Activated CD4-positive, alpha-beta T cell treated with anti-CD3 and anti-CD28 coated beads for 1 hour (primary cell): Measurements from ENCODE around the gene SALL2.

Experiments used
- DNase-seq: peaks from one replicate; pipeline ENCODE4 v3.0.0-alpha.2; 2020

The SALL2 gene

DNA sequence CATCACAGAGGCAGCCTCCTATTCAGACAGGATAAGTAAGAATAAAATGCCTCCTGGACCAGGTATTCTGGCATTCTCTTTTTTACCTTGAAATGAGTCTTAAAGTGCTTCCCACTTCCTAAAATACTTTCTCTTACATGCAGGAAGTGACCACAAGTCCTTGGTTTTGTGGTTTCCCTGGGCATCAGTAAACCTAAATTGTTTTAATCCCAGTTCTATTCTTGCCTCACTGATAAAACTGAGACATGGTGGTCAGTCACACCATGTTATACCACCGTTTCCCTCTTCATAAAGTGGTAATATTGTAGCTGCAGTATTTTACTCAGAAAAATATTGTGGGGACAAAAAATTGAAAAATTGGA is 1.2 kb upstream of the SALL2 start:
- no peak for DNase-seq

DNA sequence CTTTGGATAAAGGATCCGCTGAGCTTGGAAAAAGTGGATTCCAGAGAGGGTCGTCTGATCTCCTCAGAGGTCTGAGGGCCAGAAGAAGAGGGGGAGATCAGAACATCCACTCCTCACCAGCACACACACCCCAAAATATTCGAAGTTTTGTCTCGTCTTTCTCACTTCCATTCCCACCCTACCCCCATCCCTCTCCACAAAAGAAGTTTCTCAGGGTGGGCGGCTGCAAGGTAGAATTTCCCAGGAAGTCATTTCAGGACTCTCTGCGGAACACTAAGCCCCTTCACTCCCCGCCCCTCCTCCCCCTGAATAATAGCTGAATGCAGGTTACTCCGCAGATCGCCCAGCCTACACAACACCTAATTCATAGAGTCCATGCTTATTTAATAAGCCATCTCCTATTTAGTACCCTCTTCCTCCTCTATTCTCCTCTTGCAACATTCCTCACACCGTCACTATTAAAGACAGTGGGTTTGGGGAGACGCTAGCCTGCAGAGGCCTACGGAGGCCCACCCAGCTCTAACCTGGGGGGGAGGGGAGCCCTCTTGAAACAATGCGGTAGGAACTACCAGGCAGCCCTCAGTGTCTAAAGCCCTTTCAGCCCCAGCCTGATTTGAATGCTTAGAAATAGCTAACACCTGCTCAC is 649 bp upstream of the SALL2 start:
- no peak for DNase-seq

DNA sequence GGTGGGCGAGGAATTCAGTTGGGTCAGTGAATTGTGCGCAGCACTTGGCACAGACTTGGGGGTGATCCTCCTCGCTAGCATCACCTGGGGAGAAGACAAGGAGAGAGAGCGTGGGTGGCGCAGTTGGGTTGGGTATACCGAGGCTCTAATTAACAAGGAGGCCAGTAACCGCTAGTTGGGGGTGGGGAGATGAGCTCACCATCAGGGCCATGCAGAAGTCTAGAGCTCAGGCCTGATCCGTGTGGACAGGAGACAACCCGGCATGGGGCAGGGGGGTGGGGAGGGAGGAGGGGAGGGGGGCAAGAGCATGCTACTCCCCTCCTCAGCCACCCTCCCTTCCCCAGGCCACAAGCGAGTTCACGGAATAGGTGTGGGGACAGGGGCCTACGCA is 580 bp downstream of the SALL2 start:
- DNase-seq, result no peak

DNA sequence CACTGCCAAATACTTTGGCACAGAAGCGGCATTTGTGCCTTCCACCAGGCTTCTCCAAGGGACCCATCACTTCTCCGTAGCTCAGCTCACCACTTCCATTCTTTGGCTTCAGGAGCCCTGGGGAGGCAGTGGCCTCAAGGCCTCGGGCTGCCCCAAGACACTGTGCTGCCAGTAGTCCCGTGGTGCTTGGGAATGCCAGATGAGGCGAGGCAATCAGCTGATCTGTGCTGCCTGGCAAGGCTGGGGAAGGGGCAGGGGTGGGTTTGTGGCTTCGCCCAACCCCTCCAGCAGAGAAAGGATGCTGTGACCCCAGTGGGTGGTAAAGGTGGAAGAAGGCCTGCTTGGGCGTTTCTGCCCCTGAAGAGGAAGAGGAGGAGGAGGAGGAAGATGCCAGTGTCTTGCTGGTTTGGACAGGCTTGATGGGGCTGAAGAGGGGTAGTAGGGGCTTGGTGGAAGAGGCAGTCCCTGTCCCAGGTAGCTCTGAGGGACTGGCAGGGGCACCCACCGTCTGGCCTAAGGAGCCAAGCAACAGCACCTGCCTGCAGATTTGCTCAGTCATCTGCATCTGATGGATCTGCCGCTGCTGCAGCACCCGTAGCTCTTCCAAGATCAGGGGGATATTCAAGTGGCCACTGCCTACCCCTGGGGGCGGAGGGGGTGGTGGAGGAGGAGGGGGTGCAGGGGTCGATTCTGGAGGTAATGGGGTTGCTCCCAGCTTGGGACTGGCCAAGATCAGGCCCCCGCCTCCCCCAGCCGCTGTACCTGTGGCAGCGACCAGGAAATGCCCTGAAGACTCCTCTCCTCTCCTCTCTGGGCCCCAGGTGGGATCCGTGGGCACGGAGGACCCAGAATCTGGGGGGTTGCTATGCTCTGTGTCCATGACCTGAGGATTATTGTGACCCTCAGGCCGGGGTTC is 1.3 kb downstream of the SALL2 start:
- no peak for DNase-seq

DNA sequence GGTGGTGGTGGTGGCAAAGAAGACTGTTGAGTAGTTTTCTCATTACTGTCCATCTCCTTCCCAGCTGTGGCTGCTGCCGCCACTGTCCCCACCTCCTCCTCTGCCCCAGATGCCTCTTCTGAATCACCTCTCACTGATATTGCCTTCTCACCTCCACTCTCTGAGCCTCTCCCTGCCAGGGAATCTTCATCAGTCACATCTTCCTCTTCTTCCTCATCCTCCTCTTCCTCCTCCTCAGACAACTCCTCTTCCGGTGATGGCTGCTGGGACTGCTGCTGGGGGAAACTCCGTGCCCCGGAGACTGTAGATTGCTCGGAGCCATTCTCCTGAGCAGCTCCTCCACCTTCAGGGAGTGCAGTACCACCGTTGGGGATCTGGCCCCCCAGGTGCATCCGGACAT is 2.9 kb downstream of the SALL2 start:
- DNase-seq, result no peak

DNA sequence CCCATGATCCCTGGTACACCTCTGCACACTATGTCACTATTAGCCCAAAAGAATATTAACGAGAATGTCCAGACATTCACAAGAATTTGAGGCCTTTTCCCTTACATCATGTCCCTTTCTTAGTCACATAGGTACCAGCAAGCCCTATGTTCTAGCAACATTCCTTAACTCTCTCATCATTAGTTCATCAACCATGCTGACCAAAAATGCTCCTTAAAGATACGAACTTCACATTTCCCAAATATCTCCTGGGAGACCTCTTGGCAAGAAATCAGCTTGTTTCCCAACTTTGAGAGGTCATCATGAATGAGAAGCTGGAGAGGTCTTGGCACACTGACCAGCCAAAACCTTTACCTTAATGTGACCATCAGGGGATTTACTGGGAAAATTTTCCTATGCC is 4.6 kb downstream of the SALL2 start:
- no peak for DNase-seq

DNA sequence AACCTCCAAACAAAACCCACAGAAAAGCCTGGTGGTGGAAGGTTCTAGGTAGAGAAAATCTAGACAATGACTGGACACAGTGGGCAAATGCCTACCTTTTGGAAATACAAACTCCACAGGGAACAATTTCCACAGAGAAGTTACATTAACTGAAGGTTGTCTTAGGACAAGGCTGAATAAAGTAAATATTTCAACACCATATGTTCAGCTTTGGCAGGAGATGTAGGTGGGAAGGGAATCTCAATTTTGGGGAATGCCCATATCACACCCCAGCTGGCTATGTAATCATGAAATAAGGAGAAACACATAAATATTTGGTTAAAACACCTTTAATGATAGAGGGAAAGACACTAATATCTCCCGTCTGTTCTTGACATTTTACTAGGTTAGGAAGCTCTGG is 5.4 kb downstream of the SALL2 start:
- DNase-seq, result no peak

DNA sequence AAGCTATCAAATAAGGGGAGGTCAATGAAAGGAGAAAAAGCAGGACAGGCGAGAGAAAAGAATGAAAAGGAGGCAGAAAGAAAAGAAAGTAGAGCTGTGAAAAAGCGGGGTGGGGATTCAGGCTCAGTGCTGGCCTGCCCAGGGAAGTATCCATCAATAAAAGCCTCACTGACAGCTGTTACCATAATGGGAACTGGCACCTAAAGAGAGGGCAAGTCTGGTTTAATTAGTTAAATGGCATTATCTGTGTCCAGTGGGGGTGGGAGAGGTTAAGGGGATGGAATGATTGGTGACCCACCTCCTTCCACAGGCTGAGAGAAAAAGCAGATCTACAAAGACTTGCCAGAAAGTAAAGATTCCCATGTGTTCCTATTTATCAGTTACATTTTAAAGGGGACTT is 7.4 kb downstream of the SALL2 start:
- no peak for DNase-seq

DNA sequence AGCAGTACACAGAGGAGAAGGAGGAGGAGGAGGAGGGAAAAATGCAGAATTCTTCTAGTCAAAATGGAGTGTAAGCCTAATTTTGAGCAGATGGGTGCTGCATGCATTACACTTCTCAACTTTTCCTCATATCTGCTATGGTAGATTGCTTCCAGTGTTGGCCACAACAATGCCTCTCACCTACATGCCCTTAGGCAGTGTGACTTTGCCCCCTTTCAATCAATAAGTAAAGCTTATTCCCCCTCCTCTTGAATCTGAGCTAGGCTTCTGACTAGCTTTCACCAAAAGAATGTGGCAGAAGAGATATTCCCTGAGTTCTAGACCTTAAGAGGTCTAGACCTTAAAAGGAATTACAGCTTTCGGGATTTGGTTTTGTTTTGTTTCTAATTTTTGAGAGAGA is 11.8 kb downstream of the SALL2 start:
- no peak for DNase-seq

DNA sequence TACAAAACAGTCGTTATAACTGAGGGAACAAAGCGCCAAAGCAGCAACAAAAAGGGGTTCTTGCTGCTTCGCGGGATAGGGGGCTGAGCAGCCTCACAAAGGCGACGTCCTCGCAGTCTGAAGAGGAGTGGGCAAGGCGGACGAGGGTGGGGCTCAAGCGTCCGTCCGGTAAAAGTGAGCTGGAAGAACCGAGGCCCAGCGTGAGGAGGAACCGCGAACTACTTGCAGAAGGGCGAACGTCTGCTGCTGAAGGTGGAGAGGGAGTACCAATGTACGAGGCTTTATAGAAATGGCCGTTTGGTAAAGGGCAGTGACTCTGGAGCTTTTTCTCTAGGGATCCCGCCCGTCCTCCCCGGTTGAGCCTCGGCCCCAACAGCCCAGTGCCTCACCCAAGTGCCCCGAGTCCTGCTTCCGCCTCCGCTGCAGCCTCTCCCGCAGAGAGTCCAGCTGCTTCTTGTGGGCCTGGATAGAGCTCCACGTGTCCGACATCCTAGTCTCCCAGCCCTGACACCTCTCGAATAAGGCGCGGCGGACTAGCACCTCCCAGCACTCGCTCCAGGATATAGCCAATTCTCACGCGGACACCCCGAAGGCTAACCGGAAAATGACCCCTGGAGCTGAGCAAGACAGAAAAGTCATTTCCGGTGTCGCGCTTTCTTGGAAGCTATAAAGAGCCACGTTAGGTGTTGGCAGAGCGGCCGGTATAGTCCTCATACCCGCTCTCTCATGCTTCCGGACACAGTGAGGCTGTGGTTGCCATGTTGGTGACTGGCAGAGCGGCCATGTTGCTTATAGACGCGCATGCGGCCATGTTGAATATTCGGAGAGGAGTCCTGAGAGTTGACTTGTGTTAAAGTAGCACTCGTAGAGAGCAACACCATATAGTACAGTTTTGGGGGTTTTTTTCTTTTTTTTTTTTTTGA is 15.2 kb downstream of the SALL2 start, which contains the start of gene METTL3:
Gene METTL3 (minus strand): TSS at position 606 of the 923 bp plus-strand sequence. CDS start 117 bp downstream, at position 489.
- DNase-seq, result peak; percentile 87

DNA sequence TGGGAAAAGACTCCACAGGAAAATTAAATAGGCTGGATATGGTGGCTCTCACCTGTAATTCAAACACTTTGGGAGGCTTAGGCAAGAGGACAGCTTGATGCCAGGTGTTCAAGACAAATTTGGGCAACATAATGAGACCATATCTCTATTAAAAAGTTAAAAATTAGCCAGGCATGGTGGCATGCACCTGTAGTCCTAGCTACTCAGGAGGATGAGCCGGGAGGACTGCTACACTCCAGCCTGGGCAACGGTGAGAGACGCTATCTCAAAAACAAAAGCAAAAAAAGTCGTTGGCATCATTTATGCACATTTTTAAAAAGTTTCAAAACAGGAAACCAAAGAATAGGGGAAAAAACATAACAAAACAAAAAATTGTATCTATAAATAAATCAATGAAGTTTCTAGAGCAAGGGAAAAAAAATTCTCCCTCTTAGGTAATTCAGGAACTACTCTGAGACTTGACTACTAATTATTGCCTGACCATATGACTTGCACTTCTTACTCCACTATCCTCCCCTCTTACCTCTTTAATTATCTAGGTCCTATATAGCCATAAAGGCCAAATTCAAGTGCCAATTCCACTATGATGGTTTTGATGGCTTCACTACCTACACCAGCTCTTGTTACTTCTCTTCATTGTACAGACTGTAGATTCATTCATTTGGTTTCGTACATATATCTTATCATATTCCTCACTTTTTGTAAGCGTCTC is 16.6 kb downstream of the SALL2 start:
- no peak for DNase-seq

DNA sequence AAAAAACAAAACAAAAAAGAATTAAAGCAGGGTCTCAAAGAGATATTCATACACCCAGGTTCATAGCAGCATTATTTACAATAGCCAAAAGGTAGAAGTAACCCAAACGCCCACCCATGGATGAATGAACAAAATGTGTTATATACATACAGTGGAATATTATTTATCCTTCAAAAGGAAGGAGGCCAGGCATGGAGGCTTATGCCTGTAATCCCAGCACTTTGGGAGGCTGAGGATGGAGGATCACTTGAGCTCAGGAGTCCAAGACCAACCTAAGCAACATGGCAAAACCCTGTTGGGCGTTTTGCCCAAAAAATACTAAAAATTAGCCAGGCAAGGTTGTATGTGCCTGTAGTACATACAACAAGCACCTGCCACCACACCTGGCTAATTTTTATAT is 19.6 kb downstream of the SALL2 start:
- no peak for DNase-seq

DNA sequence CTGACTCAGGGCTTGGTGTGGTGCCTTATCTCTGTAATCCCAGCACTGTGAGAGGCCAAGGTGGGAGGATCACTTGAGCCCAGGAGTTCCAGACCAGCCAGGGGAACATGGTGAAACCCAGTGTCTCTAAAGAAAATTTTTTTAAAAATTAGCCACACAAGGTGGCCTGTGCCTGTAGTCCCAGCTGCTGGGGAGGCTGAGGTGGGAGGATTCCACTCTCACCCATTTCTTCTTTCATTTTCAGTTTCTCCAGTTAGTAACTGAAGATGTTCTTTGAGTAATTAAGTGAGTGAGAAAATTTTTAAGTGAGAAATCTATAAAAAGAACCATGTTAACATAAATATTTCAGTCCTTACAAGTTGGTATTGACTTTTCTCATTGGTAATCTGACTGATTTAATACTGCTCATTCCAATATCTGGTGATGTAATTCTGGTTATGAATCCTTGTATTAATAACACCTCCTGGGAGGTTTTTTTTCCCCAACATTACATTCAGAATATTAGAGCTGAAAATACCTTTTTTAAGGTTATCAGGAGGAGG is 21.1 kb downstream of the SALL2 start:
- DNase-seq, result no peak

DNA sequence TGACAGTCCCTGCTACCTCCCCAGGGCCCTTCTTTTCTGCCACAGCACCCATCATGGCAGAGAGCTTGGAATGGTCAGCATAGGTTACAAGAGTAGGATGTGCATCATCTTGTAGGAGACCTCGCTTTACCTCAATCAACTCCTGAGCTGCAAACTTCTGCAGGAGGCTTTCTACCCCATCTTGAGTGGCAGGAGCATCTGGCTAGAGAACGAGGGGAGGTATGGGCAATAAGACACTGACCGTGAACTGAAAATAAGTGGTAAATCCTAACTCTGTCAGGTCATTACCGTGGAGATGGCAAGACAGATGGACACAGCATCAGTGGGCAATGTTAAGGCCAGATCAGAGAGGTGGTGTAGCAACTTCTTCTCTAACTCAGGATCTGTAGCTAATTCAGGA is 22.8 kb downstream of the SALL2 start:
- no peak for DNase-seq

DNA sequence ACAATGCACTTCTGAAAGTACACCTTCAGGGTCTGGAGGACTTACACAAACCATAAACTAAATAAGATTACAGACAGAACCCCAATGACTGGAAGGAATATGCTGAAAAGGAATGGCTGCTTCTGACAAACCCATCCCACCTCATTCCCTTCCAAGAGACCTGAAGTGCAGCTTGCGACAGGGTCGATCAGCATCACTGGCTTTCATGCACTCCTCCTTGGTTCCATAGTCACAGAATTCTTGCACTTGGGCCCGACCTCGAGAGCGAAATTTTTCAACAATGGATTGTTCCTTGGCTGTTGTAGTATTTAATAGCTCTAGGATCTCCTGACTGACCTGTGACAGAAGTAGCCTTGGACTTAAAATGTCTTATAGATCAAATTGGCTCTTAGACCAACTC is 24.6 kb downstream of the SALL2 start:
- DNase-seq, result no peak

DNA sequence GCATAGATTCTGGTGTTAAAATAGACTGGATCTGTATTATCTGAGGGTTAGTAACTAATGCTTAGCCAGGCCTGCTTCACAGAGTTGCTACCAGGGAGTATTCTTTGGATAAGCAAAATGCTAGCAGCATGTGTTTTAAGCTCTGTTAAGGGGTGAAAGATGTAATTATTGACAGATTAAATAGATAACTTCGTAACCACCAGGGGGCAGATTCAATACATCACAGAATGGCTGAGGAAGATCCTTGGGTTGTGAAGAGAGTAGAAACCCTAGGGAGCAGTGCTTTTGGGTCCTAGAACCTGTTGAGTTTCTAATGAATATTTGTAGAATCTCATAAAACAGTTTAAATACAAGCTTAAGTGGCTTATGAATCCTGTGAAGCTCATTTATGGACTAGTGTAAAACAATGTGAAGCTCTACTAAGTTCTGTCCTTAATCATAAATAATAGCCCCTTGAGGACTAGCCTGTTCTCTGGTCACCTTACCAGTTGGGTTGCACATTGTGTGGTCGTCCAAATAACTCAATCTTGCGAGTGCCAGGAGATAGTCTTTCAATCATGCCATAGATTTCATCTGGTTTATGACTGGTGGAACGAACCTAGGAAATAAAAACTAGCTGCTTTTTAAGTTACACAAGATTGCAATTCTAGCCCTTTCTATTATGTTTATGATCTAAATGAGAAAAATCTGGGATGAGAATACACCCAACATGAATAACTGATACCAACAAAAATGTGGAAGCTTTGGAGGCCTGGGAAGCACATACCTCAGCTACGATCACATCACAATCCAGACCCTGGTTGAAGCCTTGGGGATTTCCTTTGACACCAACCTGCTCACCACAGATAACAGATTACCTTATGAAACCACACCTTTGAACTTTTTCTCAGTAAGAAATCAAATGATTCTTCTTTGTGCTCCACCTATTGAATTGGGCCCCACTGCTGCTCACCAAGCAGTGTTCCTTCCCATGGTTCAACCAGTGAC is 27.3 kb downstream of the SALL2 start:
- no peak for DNase-seq

DNA sequence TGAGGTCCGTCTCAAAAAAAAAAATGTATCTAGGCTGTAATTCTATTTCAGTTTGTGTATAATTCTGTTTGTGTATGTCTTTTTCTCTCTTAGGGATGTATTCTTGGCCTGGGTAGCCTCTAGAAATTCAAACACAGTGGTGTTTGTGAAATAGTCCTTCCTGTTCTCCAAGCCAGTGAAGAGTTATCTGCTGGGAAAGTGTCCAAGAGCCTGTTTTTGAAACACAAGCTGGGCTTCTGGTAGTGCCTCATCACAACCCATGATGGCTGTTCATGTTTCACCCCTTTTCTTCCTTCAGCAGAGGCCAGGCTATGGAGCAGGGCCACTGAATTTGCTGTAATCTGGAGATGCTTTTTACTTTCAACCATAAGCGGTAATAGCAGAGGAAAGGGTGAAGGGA is 29.7 kb downstream of the SALL2 start:
- DNase-seq, result no peak

DNA sequence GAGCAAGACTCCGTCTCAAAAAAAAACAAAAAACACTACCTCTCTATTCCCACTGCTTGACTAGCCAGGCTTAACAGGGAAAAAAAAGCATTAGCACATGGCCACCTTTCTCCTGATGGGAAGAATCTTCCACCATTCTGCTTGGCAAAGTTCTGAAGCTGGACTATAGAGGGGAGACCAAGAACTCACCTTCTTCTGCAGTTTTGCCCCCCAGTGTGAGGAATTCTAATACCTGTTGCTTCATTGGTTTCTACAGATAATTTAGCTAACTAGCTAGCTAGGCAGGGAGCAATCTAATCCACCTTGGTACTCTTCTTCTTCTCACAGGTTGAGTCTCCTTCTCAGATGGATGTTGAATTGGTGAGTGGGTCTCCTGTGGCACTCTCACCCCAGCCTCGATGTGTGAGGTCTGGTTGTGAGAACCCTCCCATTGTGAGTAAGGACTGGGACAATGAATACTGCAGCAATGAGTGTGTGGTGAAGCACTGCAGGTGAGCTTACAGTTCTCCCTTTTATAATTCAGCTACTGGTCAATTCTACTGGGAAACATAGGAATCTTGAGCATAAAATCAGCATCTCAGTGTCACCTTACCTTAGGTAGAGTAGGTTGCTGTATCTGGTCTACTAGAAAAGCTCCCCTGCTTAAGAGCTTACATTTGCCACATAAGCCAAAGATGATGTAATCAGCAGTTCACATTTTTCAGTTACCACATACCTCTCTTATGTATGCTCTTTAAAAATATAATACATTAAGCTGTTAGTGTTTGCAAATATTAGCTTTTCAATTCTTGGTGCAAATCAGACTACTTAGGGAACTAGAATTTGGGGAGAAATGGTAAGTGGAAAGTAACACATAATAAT is 31.0 kb downstream of the SALL2 start:
- DNase-seq, result no peak

DNA sequence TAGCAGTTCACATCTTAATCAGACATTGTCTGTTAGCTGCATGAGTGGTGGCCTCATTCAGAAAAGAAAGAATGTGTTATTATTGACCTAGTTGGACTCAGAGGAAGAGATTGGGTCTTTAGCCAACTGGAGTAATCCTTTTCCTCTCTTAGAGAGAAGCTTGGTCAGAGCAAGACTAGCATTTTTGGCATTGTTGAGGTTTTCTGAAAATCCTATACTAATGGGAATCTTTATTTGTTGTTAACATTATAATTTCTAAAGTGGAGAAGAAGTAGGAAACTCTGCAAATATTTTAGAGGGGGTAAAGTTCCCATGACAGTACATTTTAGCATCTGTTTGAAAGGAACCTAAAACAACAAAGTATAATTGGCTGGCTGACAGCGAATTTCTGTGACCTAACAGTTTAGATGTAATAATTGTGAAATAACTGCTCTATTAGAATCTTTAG is 39.5 kb downstream of the SALL2 start:
- DNase-seq, result no peak
